ENCODE results near the gene SIN3A. TPM values are rescaled to one million over a fixed set of nuclear protein-coding genes. Genes with fewer than 3 reads are reported as not detected.
A peak's percentile ranks its signal among the peaks of the same experiment; 100 is the strongest.
"Not testable (repeated sequence)": the region's sequence is repeated elsewhere in the genome, so short reads cannot be mapped to it uniquely, and the experiment has no call there.

The SIN3A gene
- 10 to 100 TPM in 2 of 3 donors, 1 to 10 TPM in 1; 8.9 to 16.9 (median 16.9) TPM for polyA plus RNA-seq

- WGBS, 3 donors, result 0 to 1% (median 0%) methylated on average over 36 to 39 of the region's 39 CpGs
- H3K27ac ChIP-seq (ENCODE audit: low read depth, low read length), result peak within 1 kb of the TSS; percentile 99
These were observed at the start of gene SIN3A for GRCh38 chr15:75451674-75452363. Gene SIN3A (minus strand): TSS chr15:75451690. CDS start chr15:75430375, 21,315 bp downstream.

DNA sequence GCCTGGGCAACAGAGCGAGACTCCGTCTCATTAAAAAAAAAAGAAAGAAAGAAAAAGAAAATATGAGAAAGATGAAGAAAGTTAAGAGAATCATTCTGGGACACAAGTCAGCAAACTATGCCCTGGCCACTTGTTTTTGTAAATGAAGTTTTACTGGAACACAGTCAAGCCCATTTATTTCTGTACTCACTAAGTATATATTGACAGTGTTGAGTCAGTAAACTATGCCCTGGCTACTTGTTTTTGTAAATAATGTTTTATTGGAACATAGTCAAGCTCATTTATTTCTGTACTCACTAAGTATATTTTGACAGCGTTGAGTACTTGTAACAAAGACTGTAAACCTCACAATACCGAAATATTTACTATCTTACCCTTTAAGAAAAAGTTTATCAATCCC is 42.2 kb upstream of the SIN3A start:
- 92 to 96% (median 96%) methylated on average over 4 of the region's 4 CpGs for WGBS, 3 donors

DNA sequence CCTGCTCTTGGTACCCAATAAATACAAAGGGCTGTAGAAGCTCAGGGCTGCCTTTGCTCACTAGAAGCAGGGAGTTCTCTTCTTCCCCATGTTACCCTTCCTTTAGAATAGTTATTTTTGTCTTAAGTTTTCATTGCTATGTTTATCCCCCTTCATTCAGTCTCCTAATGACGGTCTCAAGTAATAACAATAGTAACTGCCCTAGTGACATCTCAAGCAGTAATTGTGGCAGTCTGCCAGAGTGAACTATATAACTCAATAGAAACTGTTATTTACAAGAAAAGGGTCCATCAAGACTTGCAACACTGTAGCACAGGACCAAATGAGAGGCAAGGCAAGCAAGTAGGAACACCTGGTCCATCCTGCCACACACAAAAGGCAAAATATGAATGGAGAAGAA is 32.5 kb upstream of the SIN3A start:
- 68 to 93% (median 77%) methylated on average over 1 of the region's 1 CpG for WGBS, 3 donors
- no peak overlapping the region for H3K27ac ChIP-seq (ENCODE audit: low read depth, low read length)

More for the DNA sequence above, 42.2 kb upstream of the SIN3A start:
- H3K27ac ChIP-seq (ENCODE audit: low read depth, low read length), result no peak overlapping the region

DNA sequence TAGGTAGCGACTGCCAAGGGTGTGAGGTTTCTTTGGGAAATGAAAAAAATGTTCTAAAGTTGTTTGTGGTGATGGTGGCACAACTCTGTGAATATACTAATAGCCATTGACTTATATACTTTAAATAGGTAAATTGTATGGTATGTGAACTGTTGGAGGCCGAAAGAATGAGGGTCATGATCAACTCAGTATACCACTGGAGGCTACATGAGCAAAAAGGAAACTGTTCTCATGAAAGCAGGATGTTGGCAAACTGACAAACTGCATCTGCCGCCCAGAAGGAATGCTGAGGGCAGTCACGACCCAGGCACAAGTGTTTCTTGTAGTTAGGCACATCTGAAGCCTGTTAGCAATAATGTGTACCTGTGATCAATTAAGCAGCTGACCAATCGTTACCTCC is 32.1 kb upstream of the SIN3A start:
- H3K27ac ChIP-seq (ENCODE audit: low read depth, low read length), result not testable (repeated sequence)
- 83 to 97% (median 83%) methylated on average over 5 of the region's 5 CpGs for WGBS, 3 donors

GRCh38 chr15:75483106-75483505 is 31.6 kb upstream of the SIN3A start:
- WGBS, 3 donors, result 95 to 98% (median 97%) methylated on average over 1 of the region's 1 CpG
- H3K27ac ChIP-seq (ENCODE audit: low read depth, low read length), result no peak overlapping the region

DNA sequence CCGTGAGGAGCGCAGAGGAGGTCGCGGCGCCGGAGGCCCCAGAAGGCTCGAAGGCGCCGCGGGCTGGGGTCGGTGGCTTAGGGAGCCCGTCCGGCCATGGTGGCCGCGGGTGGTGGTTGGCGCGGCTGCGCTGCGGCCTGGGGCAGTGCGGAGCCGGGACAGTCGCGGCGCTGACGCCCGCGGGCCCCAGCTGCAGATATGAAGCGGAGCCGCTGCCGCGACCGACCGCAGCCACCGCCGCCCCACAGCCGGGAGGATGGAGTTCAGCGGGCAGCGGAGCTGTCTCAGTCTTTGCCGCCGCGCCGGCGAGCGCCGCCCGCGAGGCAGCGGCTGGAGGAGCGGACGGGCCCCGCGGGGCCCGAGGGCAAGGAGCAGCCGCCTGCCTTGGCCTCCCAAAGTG is 29.0 kb upstream of the SIN3A start:
- WGBS, 3 donors, result 98% methylated on average over 40 to 47 of the region's 54 CpGs
- not testable (repeated sequence) for H3K27ac ChIP-seq (ENCODE audit: low read depth, low read length)

GRCh38 chr15:75479670-75480069 is 28.2 kb upstream of the SIN3A start:
- WGBS, 3 donors, result 53 to 92% (median 77%) methylated on average over 2 of the region's 2 CpGs
- H3K27ac ChIP-seq (ENCODE audit: low read depth, low read length), result no peak overlapping the region

GRCh38 chr15:75477094-75477493 is 25.6 kb upstream of the SIN3A start:
- 95 to 98% (median 97%) methylated on average over 5 of the region's 5 CpGs for WGBS, 3 donors
- not testable (repeated sequence) for H3K27ac ChIP-seq (ENCODE audit: low read depth, low read length)

DNA sequence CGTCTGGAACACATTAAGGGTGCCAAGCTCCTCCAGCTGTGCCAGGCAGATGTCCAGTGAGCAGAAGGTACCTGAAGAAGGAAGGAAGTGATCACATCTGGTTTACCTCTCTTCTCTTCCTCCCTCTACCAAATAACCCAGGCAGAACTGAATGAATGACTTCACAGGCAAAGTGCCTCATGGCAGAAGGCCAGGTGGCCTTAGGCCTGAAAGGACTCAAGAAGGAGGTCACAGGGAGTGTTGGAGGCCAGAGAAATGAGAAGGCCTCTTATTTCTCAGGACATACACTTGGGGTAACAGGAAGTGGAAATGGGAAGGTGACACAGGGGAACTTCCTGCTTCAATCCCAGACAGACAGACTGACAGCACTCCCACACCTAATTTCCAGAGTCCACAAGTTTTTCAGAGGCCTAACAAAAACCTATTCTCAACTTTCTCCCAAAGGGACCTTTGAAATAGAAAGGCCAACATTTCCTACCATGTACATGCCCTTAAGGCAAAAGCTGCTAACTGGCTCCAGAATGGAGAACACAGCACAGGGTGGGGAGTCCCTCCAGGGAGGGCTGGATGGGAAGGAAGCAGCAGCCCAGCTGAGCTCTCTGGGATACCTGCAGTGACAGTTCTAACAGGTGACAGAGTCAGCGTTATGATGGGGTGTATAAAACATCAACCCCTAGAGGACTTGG is 17.6 kb upstream of the SIN3A start:
- 83 to 85% (median 84%) methylated on average over 2 of the region's 2 CpGs for WGBS, 3 donors
- H3K27ac ChIP-seq (ENCODE audit: low read depth, low read length), result no peak overlapping the region

DNA sequence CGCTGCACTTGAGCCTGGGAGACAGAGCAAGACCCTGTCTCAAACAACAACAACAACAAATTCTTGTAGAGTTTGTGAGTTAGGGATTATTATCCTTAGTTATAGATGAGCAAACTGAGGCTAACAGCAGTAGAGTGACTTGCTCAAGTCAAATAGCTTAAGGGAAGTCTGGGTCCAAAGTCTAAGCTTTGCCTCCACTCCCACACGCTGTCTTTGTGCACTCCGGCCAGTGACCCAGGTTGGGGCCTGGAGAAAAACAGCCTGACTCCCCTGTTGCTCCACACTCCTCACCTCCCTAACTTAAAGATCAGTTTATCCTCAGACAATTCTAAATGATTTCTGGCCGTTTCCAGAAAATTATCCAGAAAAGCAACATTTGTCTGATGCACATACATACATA is 9.2 kb upstream of the SIN3A start:
- H3K27ac ChIP-seq (ENCODE audit: low read depth, low read length), result no peak overlapping the region
- 59 to 94% (median 74%) methylated on average over 4 of the region's 4 CpGs for WGBS, 3 donors

DNA sequence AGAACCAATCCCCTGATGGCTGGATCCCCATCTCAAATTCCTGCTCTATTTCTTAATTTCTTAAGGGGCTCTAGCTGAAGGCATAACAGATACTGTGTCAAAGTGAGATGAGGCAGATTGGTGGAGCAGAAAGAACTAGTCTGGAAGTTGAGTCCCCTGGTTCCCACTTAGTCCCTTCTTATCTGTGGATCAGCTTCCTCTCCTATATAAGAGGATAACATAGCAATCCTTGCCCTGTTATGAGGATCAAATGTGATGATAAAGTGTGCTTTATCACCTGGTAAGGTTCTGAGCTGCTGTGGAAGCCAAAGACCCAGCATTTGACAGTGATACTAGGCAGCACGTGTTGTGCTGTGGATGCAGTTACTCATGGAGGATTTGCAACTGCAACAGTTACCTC is 8.1 kb upstream of the SIN3A start:
- H3K27ac ChIP-seq (ENCODE audit: low read depth, low read length), result no peak overlapping the region
- 68 to 88% (median 75%) methylated on average over 1 of the region's 1 CpG for WGBS, 3 donors

GRCh38 chr15:75456710-75457109 is 5.2 kb upstream of the SIN3A start:
- WGBS, 3 donors, result 54 to 57% (median 55%) methylated on average over 6 of the region's 6 CpGs

GRCh38 chr15:75455982-75456531 is 4.6 kb upstream of the SIN3A start:
- H3K27ac ChIP-seq (ENCODE audit: low read depth, low read length), result peak overlapping the region; percentile 91
- 1 to 2% (median 2%) methylated on average over 24 of the region's 24 CpGs for WGBS, 3 donors

More at GRCh38 chr15:75456710-75457109, 5.2 kb upstream of the SIN3A start:
- no peak overlapping the region for H3K27ac ChIP-seq (ENCODE audit: low read depth, low read length)

- 0 to 1% (median 0%) methylated on average over 43 to 48 of the region's 48 CpGs for WGBS, 3 donors
- peak overlapping the region; percentile 91 for H3K27ac ChIP-seq (ENCODE audit: low read depth, low read length)
These were observed 4.0 kb upstream of the SIN3A start for GRCh38 chr15:75455424-75455981.

DNA sequence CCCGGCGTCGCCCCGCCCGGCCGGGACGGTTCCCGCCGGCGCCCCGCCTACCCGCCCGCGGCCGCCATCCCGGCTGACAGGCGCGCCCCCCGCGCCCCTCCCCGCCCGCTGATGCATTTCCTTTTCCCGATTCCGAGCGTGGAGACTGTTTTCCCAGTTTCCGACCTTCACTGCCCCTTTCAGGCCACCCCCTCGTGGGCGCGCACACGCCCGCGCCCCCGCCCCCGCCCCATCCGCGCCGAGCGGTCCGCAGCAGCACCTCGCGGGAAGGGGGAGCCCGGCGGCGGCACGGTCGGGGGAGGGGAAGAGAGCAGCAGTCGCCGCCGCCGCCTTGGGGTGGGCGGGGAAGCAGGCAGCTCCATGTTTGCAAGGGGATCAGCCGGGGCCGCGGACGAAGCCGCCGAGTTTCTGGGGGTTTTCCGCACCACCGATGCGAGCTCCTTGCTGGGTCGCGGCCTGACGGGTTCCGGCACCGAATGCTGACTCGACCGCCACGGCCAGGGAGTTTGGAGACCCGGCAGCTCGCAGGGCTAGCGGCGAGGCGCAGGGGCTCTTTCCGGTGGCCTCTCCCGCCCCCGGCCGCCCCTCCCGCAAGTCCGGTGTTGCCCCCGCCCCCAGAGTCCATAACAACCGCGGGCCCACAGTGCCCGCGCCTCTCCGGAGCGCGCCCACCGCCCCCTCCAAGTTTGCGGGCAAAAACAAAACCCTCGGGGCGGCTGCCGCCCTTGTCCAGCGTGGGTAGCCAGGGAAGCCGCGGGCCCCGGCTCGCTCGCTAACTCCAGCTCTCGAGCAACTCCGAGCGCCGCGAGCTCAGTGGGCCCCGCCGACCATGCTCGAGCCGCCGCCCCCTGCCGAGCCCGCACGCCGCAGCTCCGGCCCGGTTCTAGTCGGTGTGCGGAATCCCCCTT is 3.2 kb upstream of the SIN3A start:
- WGBS, 3 donors, result 0% methylated on average over 79 to 116 of the region's 116 CpGs
- peak overlapping the region; percentile 90 for H3K27ac ChIP-seq (ENCODE audit: low read depth, low read length)

GRCh38 chr15:75453703-75454470 is 2.4 kb upstream of the SIN3A start:
- peak overlapping the region; percentile 75 for H3K27ac ChIP-seq (ENCODE audit: low read depth, low read length)
- 0% methylated on average over 48 to 57 of the region's 57 CpGs for WGBS, 3 donors

GRCh38 chr15:75452865-75453702 is 1.6 kb upstream of the SIN3A start:
- H3K27ac ChIP-seq (ENCODE audit: low read depth, low read length), result peak overlapping the region; percentile 15
- WGBS, 3 donors, result 1% methylated on average over 38 of the region's 38 CpGs
